Trophoblast cell (in vitro differentiated cells and primary cell): ENCODE measurements around the gene NCBP1. TPM values are rescaled to one million over a fixed set of nuclear protein-coding genes. Genes with fewer than 3 reads are reported as not detected.
A peak's percentile ranks its signal among the peaks of the same experiment; 100 is the strongest.
"Not testable (repeated sequence)": the region's sequence is repeated elsewhere in the genome, so short reads cannot be mapped to it uniquely, and the experiment has no call there.

Experiments
- DNase-seq, 2 donors: peaks; one replicate each; pipeline ENCODE4 v3.0.0-alpha.2; 2016
- H2AFZ ChIP-seq: 2 replicates; pipeline ENCODE4 v1.6.1; 2013; ENCODE audit warnings: low read length, moderate library complexity, mild to moderate bottlenecking; ENCODE audit not compliant: insufficient read depth, poor library complexity
- H2AK5ac ChIP-seq: 2 replicates; pipeline ENCODE4 v1.6.1; 2013; ENCODE audit warnings: mild to moderate bottlenecking, low read length
- H2BK120ac ChIP-seq: 2 replicates; pipeline ENCODE4 v1.6.1; 2013; ENCODE audit warnings: low read length, mild to moderate bottlenecking, moderate library complexity; ENCODE audit not compliant: insufficient read depth, poor library complexity
- H2BK12ac ChIP-seq: 2 replicates; pipeline ENCODE4 v1.6.1; 2013; ENCODE audit warnings: mild to moderate bottlenecking, low read length, moderate library complexity
- H2BK5ac ChIP-seq: 2 replicates; pipeline ENCODE4 v1.6.1; 2013; ENCODE audit warnings: low read length, low read depth, moderate library complexity, mild to moderate bottlenecking; ENCODE audit not compliant: poor library complexity
- H3K14ac ChIP-seq: 2 replicates; pipeline ENCODE4 v1.6.1; 2013; ENCODE audit warnings: mild to moderate bottlenecking, low read length
- H3K18ac ChIP-seq: 2 replicates; pipeline ENCODE4 v1.6.1; 2013; ENCODE audit warnings: mild to moderate bottlenecking, low read length
- H3K23ac ChIP-seq: 2 replicates; pipeline ENCODE4 v1.6.1; 2013; ENCODE audit warnings: low read length
- H3K27ac ChIP-seq: 2 replicates; pipeline ENCODE4 v1.5.1; 2013; ENCODE audit warnings: low read depth, mild to moderate bottlenecking, inconsistent platforms, low read length, moderate library complexity
- H3K27me3 ChIP-seq: 2 replicates; pipeline ENCODE4 v1.6.1; 2013; ENCODE audit warnings: inconsistent platforms, mild to moderate bottlenecking, low read length, moderate library complexity; ENCODE audit not compliant: insufficient read depth
- H3K36me3 ChIP-seq, 2 experiments: 1 replicate in 1 of 2; 2 replicates in 1 of 2; pipeline ENCODE4 v1.6.1; 2013; ENCODE audit warnings: low read length in 2 of 2, mild to moderate bottlenecking in 2 of 2, moderate library complexity in 1 of 2; ENCODE audit not compliant: insufficient read depth in 2 of 2, control insufficient read depth in 1 of 2
- H3K4ac ChIP-seq: 2 replicates; pipeline ENCODE4 v1.6.1; 2013; ENCODE audit warnings: low read depth, mild to moderate bottlenecking, low read length, moderate library complexity
- H3K4me1 ChIP-seq, 2 experiments: 1 replicate in 1 of 2; 2 replicates in 1 of 2; pipeline ENCODE4 v1.6.1; 2013; ENCODE audit warnings: low read length in 2 of 2, mild to moderate bottlenecking in 2 of 2, moderate library complexity in 1 of 2; ENCODE audit not compliant: insufficient read depth in 2 of 2, control insufficient read depth in 1 of 2
- H3K4me2 ChIP-seq: 2 replicates; pipeline ENCODE4 v1.6.1; 2013; ENCODE audit warnings: inconsistent platforms, mild to moderate bottlenecking, low read length, moderate library complexity
- H3K4me3 ChIP-seq: 2 replicates; pipeline ENCODE4 v1.5.1; 2013; ENCODE audit warnings: mild to moderate bottlenecking, low read depth, low read length, inconsistent platforms
- H3K79me1 ChIP-seq: one replicate; pipeline ENCODE4 v1.6.1; 2013; ENCODE audit warnings: low read length
- H3K79me2 ChIP-seq: 2 replicates; pipeline ENCODE4 v1.6.1; 2013; ENCODE audit warnings: low read length, mild to moderate bottlenecking; ENCODE audit not compliant: control insufficient read depth, insufficient read depth, poor library complexity
- H3K9ac ChIP-seq: 2 replicates; pipeline ENCODE4 v1.6.1; 2013; ENCODE audit warnings: mild to moderate bottlenecking, low read length
- H3K9me3 ChIP-seq: 2 replicates; pipeline ENCODE4 v1.6.1; 2013; ENCODE audit warnings: low read depth, mild to moderate bottlenecking, control low read depth, inconsistent platforms, low read length; ENCODE audit not compliant: insufficient read depth
- H4K12ac ChIP-seq: 2 replicates; pipeline ENCODE4 v1.6.1; 2013; ENCODE audit warnings: low read depth, mild to moderate bottlenecking, low read length, moderate library complexity
- H4K8ac ChIP-seq: 2 replicates; pipeline ENCODE4 v1.6.1; 2013; ENCODE audit warnings: low read depth, mild to moderate bottlenecking, low read length, moderate library complexity
- H4K91ac ChIP-seq: one replicate; pipeline ENCODE4 v1.6.1; 2013; ENCODE audit warnings: low read depth, mild to moderate bottlenecking, low read length, moderate library complexity
- WGBS: extraction: QIAGEN DNeasy Blood & Tissue Kit; methylation state at CpG from one replicate; pipeline ENCODE4 v1.1.7; 2013; ENCODE audit warnings: missing lambda C conversion rate; ENCODE audit not compliant: insufficient read length, insufficient coverage; ENCODE audit errors: extremely low coverage; 5-methylcytosine and 5-hydroxymethylcytosine counted together
- polyA plus RNA-seq: library from polyadenylated mRNA; stranded (reverse); fragments of 200-250 nt; gene quantifications from 2 replicates; pipeline ENCODE4 v1.2.3, GENCODE V29; 2013

The NCBP1 gene
- 25.6 and 27.9 TPM in 2 replicates for polyA plus RNA-seq

GRCh38 chr9:97632985-97633858, at the start of gene NCBP1, which contains the start of gene TSTD2:
Gene NCBP1 (plus strand): TSS chr9:97633821. CDS start chr9:97633882, 61 bp downstream.
Gene TSTD2 (minus strand): TSS chr9:97633368. CDS start chr9:97627562, 5,806 bp downstream.
- Histone ChIP-seq H2AFZ (peak within 1 kb of the TSS; percentile 84), H3K9me3 (no peaks in the 10 kb centered on the region), H4K8ac (peak within 1 kb of the TSS; percentile 80), H3K79me2 (peaks cover 20% of the 10 kb centered on the region), H3K18ac (peak within 1 kb of the TSS; percentile 93), H2AK5ac (peak within 1 kb of the TSS; percentile 6), H2BK5ac (peak within 1 kb of the TSS; percentile 96), H2BK12ac (no peak within 1 kb of the TSS), H2BK120ac (peak within 1 kb of the TSS; percentile 84), H3K9ac (peak within 1 kb of the TSS; percentile 98), H3K27me3 (no peaks in the 10 kb centered on the region), H4K91ac (peak within 1 kb of the TSS; percentile 96), H3K14ac (peak within 1 kb of the TSS; percentile 94), H3K4me1 (peaks cover 5 to 7% of the 10 kb centered on the region in 2 experiments), H3K23ac (no peak within 1 kb of the TSS), H4K12ac (peak within 1 kb of the TSS; percentile 87), H3K4me3 (peak within 1 kb of the TSS; percentile 97), H3K36me3 (no peaks in the 10 kb centered on the region), H3K4me2 (peak within 1 kb of the TSS; percentile 74), H3K27ac (peak within 1 kb of the TSS; percentile 100), H3K4ac (peak within 1 kb of the TSS; percentile 75), H3K79me1 (peaks cover 23% of the 10 kb centered on the region)
- DNase-seq: peak; percentile 96 to 98
- WGBS: no CpG with 5 or more reads among the region's 83 CpGs

GRCh38 chr9:97584778-97585177, 48.8 kb upstream of the NCBP1 start:
- not testable (repeated sequence) for H2BK12ac ChIP-seq, H3K18ac ChIP-seq, H3K4me1 ChIP-seq, H3K36me3 ChIP-seq, H4K91ac ChIP-seq, H3K79me2 ChIP-seq, DNase-seq, H4K8ac ChIP-seq, H3K4ac ChIP-seq, H3K79me1 ChIP-seq, H2AFZ ChIP-seq, H3K4me3 ChIP-seq, H3K14ac ChIP-seq, H2BK120ac ChIP-seq, H2BK5ac ChIP-seq, H3K27me3 ChIP-seq, H3K9me3 ChIP-seq, H3K23ac ChIP-seq, H4K12ac ChIP-seq, H2AK5ac ChIP-seq, H3K9ac ChIP-seq, H3K27ac ChIP-seq, H3K4me2 ChIP-seq
- no CpG with 5 or more reads among the region's 2 CpGs for WGBS

GRCh38 chr9:97586909-97587308, 46.7 kb upstream of the NCBP1 start:
- H3K79me2 ChIP-seq, H3K23ac ChIP-seq, H3K9me3 ChIP-seq, H2BK120ac ChIP-seq, H3K4ac ChIP-seq, H3K4me1 ChIP-seq, H4K8ac ChIP-seq, H3K36me3 ChIP-seq, H4K12ac ChIP-seq, H4K91ac ChIP-seq, H3K14ac ChIP-seq, H2BK12ac ChIP-seq, H3K9ac ChIP-seq, H3K4me2 ChIP-seq, H2AFZ ChIP-seq, H3K18ac ChIP-seq, H2BK5ac ChIP-seq, H3K27ac ChIP-seq, H2AK5ac ChIP-seq, H3K4me3 ChIP-seq, H3K79me1 ChIP-seq, H3K27me3 ChIP-seq: not testable (repeated sequence)
- no CpG with 5 or more reads among the region's 7 CpGs for WGBS
- DNase-seq: peak in 1 of 2 donors; percentile 27

- H4K91ac ChIP-seq: no peak overlapping the region
- no peaks in the 10 kb centered on the region for H3K4me1 ChIP-seq
- H3K9me3 ChIP-seq: no peaks in the 10 kb centered on the region
- no peaks in the 10 kb centered on the region for H3K27me3 ChIP-seq
- no peak overlapping the region for H2AFZ ChIP-seq
- no peak overlapping the region for H2BK12ac ChIP-seq
- H3K4ac ChIP-seq: no peak overlapping the region
- H3K4me3 ChIP-seq: no peak overlapping the region
- H3K18ac ChIP-seq: no peak overlapping the region
- no peak overlapping the region for H2BK5ac ChIP-seq
- H3K36me3 ChIP-seq: no peaks in the 10 kb centered on the region
- no peak overlapping the region for H2AK5ac ChIP-seq
- no peak overlapping the region for H3K4me2 ChIP-seq
- no peak overlapping the region for H3K9ac ChIP-seq
- H3K79me1 ChIP-seq: no peaks in the 10 kb centered on the region
- H4K12ac ChIP-seq: no peak overlapping the region
- no peak overlapping the region for H4K8ac ChIP-seq
- no peak overlapping the region for H3K14ac ChIP-seq
- H3K23ac ChIP-seq: no peak overlapping the region
- DNase-seq: no peak
- no peaks in the 10 kb centered on the region for H3K79me2 ChIP-seq
- no CpG with 5 or more reads among the region's 6 CpGs for WGBS
- no peak overlapping the region for H2BK120ac ChIP-seq
- no peak overlapping the region for H3K27ac ChIP-seq
These were observed 42.1 kb upstream of the NCBP1 start for GRCh38 chr9:97591535-97591934.
